KMS-11 (cell line): ENCODE measurements around the gene PRKRA.
"Not testable (repeated sequence)": the region's sequence is repeated elsewhere in the genome, so short reads cannot be mapped to it uniquely, and the experiment has no call there.

Experiments used
- H2AFZ ChIP-seq: fragments of 200-600 bp; sonication (generic); 2 replicates; pipeline ENCODE4 v1.6.1; 2016; ENCODE audit warnings: antibody characterized with exemption, mixed run types, low read depth
- H3K27ac ChIP-seq: fragments of 200-600 bp; sonication (generic); 2 replicates; pipeline ENCODE4 v1.6.1; 2016; ENCODE audit warnings: mild to moderate bottlenecking, mixed run types
- H3K27me3 ChIP-seq: fragments of 200-600 bp; sonication (generic); 2 replicates; pipeline ENCODE4 v1.6.1; 2017; ENCODE audit warnings: mild to moderate bottlenecking, low read depth, mixed run types, moderate library complexity; ENCODE audit not compliant: insufficient read depth
- H3K36me3 ChIP-seq: fragments of 200-600 bp; sonication (generic); 2 replicates; pipeline ENCODE4 v1.6.1; 2017; ENCODE audit warnings: mild to moderate bottlenecking, mixed run types; ENCODE audit not compliant: insufficient read depth
- H3K4me1 ChIP-seq: fragments of 200-600 bp; sonication (generic); 2 replicates; pipeline ENCODE4 v1.6.1; 2016; ENCODE audit warnings: mild to moderate bottlenecking, low read depth, mixed run types; ENCODE audit not compliant: poor library complexity, severe bottlenecking
- H3K4me2 ChIP-seq: fragments of 200-600 bp; sonication (generic); 2 replicates; pipeline ENCODE4 v1.7.0; 2016; ENCODE audit warnings: mild to moderate bottlenecking, mixed run types
- H3K4me3 ChIP-seq: fragments of 200-600 bp; sonication (generic); IDR thresholded peaks from 2 replicates; pipeline ENCODE4 v1.6.1; 2017; ENCODE audit warnings: low read depth, low read length, mixed read lengths; ENCODE audit not compliant: insufficient read depth
- H3K79me2 ChIP-seq: fragments of 200-600 bp; sonication (generic); 2 replicates; pipeline ENCODE4 v1.6.1; 2016; ENCODE audit warnings: low read depth, mixed run types; ENCODE audit not compliant: insufficient read depth
- H3K9ac ChIP-seq: fragments of 200-600 bp; sonication (generic); 2 replicates; pipeline ENCODE4 v1.6.1; 2016; ENCODE audit warnings: mild to moderate bottlenecking, mixed run types
- H4K20me1 ChIP-seq: fragments of 200-600 bp; sonication (generic); 2 replicates; pipeline ENCODE4 v1.6.1; 2016; ENCODE audit warnings: mild to moderate bottlenecking, mixed run types; ENCODE audit not compliant: insufficient read depth
- TF ChIP-seq, protein P1 (sequence below): fragments of 200-600 bp; sonication (generic); conservative IDR thresholded peaks from 2 replicates; pipeline ENCODE4 v1.6.1; 2017; ENCODE audit warnings: low read depth, mild to moderate bottlenecking, antibody characterized with exemption, low read length, moderate library complexity, mixed read lengths

Gene PRKRA

DNA sequence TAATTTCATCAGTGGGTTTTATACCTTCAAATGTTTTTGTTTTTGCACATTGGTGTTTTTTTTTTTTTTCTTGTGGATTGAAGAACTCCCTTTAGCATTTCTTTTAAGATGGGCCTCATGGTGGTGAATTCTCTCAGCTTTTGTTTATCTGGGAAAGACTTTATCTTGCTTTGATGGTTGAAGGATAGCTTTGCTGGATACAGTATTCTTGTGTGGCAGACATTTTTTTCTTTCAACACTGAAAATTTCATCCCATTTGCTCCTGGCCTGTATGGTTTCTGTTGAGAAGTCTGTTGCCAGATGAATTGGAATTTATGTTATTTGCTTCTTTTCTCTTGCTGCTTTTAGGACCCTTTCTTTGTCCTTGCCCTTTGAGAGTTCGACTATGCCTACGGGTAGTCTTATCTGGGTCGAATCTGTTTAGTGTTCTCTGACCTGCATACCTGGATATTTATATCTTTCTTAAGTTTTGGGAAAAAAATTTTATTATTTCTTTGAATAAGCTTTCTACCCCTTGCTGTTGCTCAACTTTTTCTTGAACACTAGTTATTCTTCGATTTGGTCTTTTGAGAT is 25.6 kb downstream of the PRKRA start:
- H3K4me2 ChIP-seq: no peak overlapping the region
- no peak overlapping the region for H3K4me3 ChIP-seq
- no peak overlapping the region for H3K9ac ChIP-seq
- no peak overlapping the region for H3K27ac ChIP-seq
- no peaks in the 10 kb centered on the region for H3K4me1 ChIP-seq
- H3K36me3 ChIP-seq: peaks cover 14% of the 10 kb centered on the region; the same call in 1 of the 2 replicates
- no peaks in the 10 kb centered on the region for H3K27me3 ChIP-seq
- no peak overlapping the region for H2AFZ ChIP-seq
- peaks cover 34% of the 10 kb centered on the region for H3K79me2 ChIP-seq
- TF ChIP-seq, protein P1, sequence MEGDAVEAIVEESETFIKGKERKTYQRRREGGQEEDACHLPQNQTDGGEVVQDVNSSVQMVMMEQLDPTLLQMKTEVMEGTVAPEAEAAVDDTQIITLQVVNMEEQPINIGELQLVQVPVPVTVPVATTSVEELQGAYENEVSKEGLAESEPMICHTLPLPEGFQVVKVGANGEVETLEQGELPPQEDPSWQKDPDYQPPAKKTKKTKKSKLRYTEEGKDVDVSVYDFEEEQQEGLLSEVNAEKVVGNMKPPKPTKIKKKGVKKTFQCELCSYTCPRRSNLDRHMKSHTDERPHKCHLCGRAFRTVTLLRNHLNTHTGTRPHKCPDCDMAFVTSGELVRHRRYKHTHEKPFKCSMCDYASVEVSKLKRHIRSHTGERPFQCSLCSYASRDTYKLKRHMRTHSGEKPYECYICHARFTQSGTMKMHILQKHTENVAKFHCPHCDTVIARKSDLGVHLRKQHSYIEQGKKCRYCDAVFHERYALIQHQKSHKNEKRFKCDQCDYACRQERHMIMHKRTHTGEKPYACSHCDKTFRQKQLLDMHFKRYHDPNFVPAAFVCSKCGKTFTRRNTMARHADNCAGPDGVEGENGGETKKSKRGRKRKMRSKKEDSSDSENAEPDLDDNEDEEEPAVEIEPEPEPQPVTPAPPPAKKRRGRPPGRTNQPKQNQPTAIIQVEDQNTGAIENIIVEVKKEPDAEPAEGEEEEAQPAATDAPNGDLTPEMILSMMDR: no peak
- no peaks in the 10 kb centered on the region for H4K20me1 ChIP-seq

DNA sequence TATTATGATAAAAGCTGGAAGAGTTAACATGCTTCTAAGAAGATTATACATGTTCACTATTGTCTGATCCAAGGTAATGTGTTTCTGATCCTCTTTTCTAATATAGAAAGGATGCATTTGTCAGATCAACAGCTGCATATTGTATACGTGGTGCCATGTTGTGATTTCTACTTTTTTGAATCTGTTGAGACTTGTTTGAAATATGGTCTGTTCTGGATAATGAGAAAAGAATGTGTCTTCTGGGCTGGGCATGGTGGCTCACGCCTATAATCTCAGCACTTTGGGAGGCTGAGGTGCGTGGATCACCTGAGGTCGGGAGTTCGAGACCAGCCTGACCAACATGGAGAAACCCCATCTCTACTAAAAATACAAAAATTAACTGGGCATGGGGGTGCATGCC is 27.2 kb downstream of the PRKRA start:
- not testable (repeated sequence) for H4K20me1 ChIP-seq, H3K9ac ChIP-seq, H3K36me3 ChIP-seq, H3K27me3 ChIP-seq, H2AFZ ChIP-seq, H3K27ac ChIP-seq, H3K4me3 ChIP-seq, H3K4me2 ChIP-seq, H3K4me1 ChIP-seq
- H3K79me2 ChIP-seq: peaks cover 38% of the 10 kb centered on the region

GRCh38 chr2:178422097-178422496 is 28.9 kb downstream of the PRKRA start:
- Histone ChIP-seq H3K36me3 (peaks cover 2% of the 10 kb centered on the region; the same call in 1 of the 2 replicates), H3K79me2 (peaks cover 38% of the 10 kb centered on the region), H3K27ac (no peak overlapping the region), H2AFZ (no peak overlapping the region), H3K4me1 (peaks cover 5% of the 10 kb centered on the region), H3K4me3 (no peak overlapping the region), H3K4me2 (no peak overlapping the region), H3K27me3 (no peaks in the 10 kb centered on the region), H4K20me1 (no peaks in the 10 kb centered on the region), H3K9ac (no peak overlapping the region)
- TF ChIP-seq, protein P1: no peak

GRCh38 chr2:178420463-178420999 is 30.4 kb downstream of the PRKRA start:
- Histone ChIP-seq H3K4me2 (no peak overlapping the region), H3K27ac (no peak overlapping the region), H3K4me3 (no peak overlapping the region), H2AFZ (no peak overlapping the region), H3K9ac (no peak overlapping the region), H3K36me3 (no peaks in the 10 kb centered on the region), H3K27me3 (no peaks in the 10 kb centered on the region), H3K79me2 (peaks cover 47% of the 10 kb centered on the region), H4K20me1 (no peaks in the 10 kb centered on the region), H3K4me1 (peaks cover 18% of the 10 kb centered on the region)
- TF ChIP-seq, protein P1: no peak

- H3K27ac ChIP-seq: no peak overlapping the region
- H3K27me3 ChIP-seq: no peaks in the 10 kb centered on the region
- H3K4me2 ChIP-seq: no peak overlapping the region
- TF ChIP-seq, protein P1: peak; percentile 44
- H4K20me1 ChIP-seq: no peaks in the 10 kb centered on the region
- no peaks in the 10 kb centered on the region for H3K36me3 ChIP-seq
- H2AFZ ChIP-seq: no peak overlapping the region
- no peak overlapping the region for H3K4me3 ChIP-seq
- H3K4me1 ChIP-seq: peaks cover 25% of the 10 kb centered on the region
- no peak overlapping the region for H3K9ac ChIP-seq
- peaks cover 43% of the 10 kb centered on the region; the same call in 1 of the 2 replicates for H3K79me2 ChIP-seq
These were observed 31.9 kb downstream of the PRKRA start for GRCh38 chr2:178419123-178419522.
